ENCODE data around the gene GASK1A. TPM values are rescaled to one million over a fixed set of nuclear protein-coding genes. Genes with fewer than 3 reads are reported as not detected.

The GASK1A gene
- total RNA-seq, 1 donor from 2014 or later, result 5.9 TPM

GRCh38 chr3:43074482-43074881, 95.4 kb downstream of the GASK1A start:
- intact Hi-C loops (cut with DNase I), result no loop called here
- H3K4me3 ChIP-seq, result no peak overlapping the region

GRCh38 chr3:43074901-43075689, 96.0 kb downstream of the GASK1A start:
- H3K36me3 ChIP-seq, result peaks cover 10% of the 10 kb centered on the region
- H3K27ac ChIP-seq, result no peak overlapping the region
- DNase-seq (no peak), ATAC-seq (no peak)
- H3K27me3 ChIP-seq (ENCODE audit: low read depth), result no peaks in the 10 kb centered on the region
- TF ChIP-seq CTCF (IDR thresholded peaks at IDR 0.05), result no peak
- no peaks in the 10 kb centered on the region for H3K9me3 ChIP-seq
- no peaks in the 10 kb centered on the region for H3K4me1 ChIP-seq
- intact Hi-C loops (cut with DNase I), result no loop called here
- H3K4me3 ChIP-seq, result no peak overlapping the region

More at GRCh38 chr3:43074482-43074881, 95.4 kb downstream of the GASK1A start:
- Histone ChIP-seq H3K27me3 (ENCODE audit: low read depth) (no peaks in the 10 kb centered on the region), H3K36me3 (peaks cover 4% of the 10 kb centered on the region), H3K27ac (no peak overlapping the region), H3K9me3 (no peaks in the 10 kb centered on the region), H3K4me1 (no peaks in the 10 kb centered on the region)
- DNase-seq (no peak), ATAC-seq (no peak)
- TF ChIP-seq CTCF (IDR thresholded peaks at IDR 0.05), result no peak

- intact Hi-C loops (cut with DNase I), result no loop called here
- DNase-seq (no peak), ATAC-seq (no peak)
- H3K4me3 ChIP-seq, result no peak overlapping the region
- H3K27ac ChIP-seq, result no peak overlapping the region
- TF ChIP-seq CTCF (IDR thresholded peaks at IDR 0.05), result no peak
- H3K27me3 ChIP-seq (ENCODE audit: low read depth), result no peaks in the 10 kb centered on the region
- no peaks in the 10 kb centered on the region for H3K4me1 ChIP-seq
- H3K36me3 ChIP-seq, result peaks cover 20% of the 10 kb centered on the region
- no peaks in the 10 kb centered on the region for H3K9me3 ChIP-seq
These were observed 97.0 kb downstream of the GASK1A start for GRCh38 chr3:43075904-43076661.

GRCh38 chr3:43076857-43077256, 97.7 kb downstream of the GASK1A start:
- no peak for ATAC-seq
- TF ChIP-seq CTCF (IDR thresholded peaks at IDR 0.05), result no peak
- intact Hi-C loops (cut with DNase I), result no loop called here
- Histone ChIP-seq H3K27me3 (ENCODE audit: low read depth) (no peaks in the 10 kb centered on the region), H3K27ac (no peak overlapping the region), H3K4me1 (no peaks in the 10 kb centered on the region), H3K4me3 (no peak overlapping the region), H3K36me3 (peaks cover 23% of the 10 kb centered on the region), H3K9me3 (no peaks in the 10 kb centered on the region)
- no peak for DNase-seq

- DNase-seq (no peak), ATAC-seq (no peak)
- Histone ChIP-seq H3K9me3 (no peaks in the 10 kb centered on the region), H3K27me3 (ENCODE audit: low read depth) (no peaks in the 10 kb centered on the region), H3K36me3 (peaks cover 23% of the 10 kb centered on the region), H3K4me1 (no peaks in the 10 kb centered on the region), H3K27ac (no peak overlapping the region), H3K4me3 (no peak overlapping the region)
- TF ChIP-seq CTCF (IDR thresholded peaks at IDR 0.05), result no peak
- intact Hi-C loops (cut with DNase I), result no loop called here
These were observed 98.2 kb downstream of the GASK1A start for GRCh38 chr3:43077261-43077660.

Data from lower lobe of right lung (tissue), 2 donors.